ENCODE results near the gene PDE4A.
A peak's percentile ranks its signal among the peaks of the same experiment; 100 is the strongest.
"Not testable (repeated sequence)": the region's sequence is repeated elsewhere in the genome, so short reads cannot be mapped to it uniquely, and the experiment has no call there.

The PDE4A gene

DNA sequence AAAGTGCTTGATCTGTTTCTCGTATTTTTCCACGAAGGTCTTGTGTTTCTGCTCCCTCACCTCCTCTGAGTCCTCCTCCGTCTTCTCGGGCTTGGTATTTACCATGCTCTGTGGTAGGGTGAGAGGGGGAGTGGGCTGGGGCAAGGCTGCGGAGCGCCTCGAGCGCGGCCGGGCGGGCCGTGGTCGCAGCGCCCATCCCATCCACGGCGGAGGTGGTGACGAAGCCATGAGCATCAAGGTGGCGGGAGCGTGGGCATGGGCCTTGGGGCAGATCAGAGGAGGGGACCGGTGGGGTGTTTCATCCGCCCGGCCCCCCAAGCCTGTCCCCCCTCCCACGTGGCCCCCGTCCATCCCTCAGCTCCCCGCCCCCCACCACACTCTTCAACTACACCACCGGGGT, 24.9 kb upstream of the PDE4A start:
- H3K4me3 ChIP-seq (ENCODE audit: low read depth, low read length): no peak overlapping the region
- TF ChIP-seq, protein P1, sequence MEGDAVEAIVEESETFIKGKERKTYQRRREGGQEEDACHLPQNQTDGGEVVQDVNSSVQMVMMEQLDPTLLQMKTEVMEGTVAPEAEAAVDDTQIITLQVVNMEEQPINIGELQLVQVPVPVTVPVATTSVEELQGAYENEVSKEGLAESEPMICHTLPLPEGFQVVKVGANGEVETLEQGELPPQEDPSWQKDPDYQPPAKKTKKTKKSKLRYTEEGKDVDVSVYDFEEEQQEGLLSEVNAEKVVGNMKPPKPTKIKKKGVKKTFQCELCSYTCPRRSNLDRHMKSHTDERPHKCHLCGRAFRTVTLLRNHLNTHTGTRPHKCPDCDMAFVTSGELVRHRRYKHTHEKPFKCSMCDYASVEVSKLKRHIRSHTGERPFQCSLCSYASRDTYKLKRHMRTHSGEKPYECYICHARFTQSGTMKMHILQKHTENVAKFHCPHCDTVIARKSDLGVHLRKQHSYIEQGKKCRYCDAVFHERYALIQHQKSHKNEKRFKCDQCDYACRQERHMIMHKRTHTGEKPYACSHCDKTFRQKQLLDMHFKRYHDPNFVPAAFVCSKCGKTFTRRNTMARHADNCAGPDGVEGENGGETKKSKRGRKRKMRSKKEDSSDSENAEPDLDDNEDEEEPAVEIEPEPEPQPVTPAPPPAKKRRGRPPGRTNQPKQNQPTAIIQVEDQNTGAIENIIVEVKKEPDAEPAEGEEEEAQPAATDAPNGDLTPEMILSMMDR (IDR thresholded peaks at IDR 0.05; ENCODE audit: borderline replicate concordance, insufficient read depth, low read depth, low read length): no peak

DNA sequence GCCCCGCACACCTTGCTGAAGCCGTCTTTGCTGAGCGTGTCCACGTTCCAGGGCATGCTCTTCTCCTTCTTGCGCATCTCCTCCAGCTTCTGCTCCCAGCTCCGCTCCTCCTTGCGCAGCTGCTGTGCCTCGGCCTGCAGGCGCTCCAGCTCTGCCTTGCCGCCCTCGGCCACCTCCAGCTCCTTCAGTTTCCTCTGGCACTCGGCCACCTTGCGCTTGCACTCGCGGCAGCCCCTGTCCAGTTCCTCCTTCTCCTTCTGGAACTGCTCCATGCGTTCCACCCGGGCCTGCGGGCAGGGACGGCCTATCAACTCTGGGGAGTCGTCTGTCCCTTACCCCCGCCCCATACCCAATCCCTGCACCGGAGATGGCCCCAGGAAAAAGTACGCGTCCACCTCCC, 24.4 kb upstream of the PDE4A start:
- TF ChIP-seq, protein P1 (IDR thresholded peaks at IDR 0.05; ENCODE audit: borderline replicate concordance, insufficient read depth, low read depth, low read length): no peak
- H3K4me3 ChIP-seq (ENCODE audit: low read depth, low read length): no peak overlapping the region

DNA sequence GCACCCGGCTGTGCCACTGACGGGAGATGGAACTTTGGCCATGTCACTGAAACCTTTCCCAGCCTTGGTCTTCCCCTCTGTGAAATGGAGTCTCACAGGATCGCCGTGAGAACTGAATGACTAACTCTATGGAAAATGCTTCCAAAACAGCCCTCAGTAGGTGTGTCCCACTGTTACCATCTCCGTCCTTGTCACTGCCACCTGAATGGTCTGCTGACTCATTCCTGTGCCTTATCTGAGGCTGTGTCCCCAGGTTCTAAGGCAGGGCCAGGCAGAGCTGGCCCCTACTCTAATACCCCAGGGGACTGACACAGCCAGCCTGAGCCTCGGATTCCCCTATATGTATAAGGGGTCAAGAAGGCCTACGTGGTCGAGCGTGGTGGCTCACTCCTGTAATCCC, 21.5 kb upstream of the PDE4A start:
- H3K4me3 ChIP-seq (ENCODE audit: low read depth, low read length): no peak overlapping the region
- TF ChIP-seq, protein P1 (IDR thresholded peaks at IDR 0.05; ENCODE audit: borderline replicate concordance, insufficient read depth, low read depth, low read length): no peak

DNA sequence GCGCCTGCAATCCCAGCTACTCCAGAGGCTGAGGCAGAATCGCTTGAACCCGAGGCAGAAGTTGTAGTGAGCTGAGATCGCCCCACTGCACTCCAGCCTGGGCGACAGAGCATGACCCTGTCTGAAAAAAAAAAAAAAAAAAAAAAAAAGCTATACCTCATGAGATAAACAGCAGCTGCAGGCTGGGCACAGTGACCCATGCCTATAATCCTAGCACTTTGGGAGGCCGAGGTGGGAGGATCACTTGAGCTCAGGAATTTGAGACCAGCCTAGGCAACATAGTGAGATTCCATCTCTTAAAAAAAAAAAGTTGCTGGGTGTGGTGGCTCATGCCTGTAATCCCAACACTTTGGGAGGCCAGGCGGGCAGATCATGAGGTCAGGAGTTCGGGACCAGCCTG, 21.0 kb upstream of the PDE4A start:
- H3K4me3 ChIP-seq (ENCODE audit: low read depth, low read length): not testable (repeated sequence)

DNA sequence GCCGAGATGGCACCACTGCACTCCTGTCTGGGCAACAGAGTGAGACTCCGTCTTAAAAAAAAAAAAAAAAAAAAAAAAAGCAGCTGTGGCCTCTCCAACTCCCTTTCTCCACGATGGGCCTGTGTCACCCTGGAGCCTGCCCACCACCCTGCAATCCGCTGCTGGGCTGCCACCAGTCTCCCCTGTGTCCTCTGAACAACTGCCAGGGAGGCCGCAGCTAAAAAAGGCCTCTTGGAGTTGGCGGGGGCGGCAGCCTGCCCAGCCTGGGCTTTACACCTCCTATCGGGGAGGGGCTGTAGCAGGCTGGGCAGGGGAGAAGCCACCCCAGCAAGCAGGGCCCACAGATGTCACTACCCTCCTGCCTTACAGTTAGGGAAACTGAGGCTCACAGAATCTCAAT, 20.5 kb upstream of the PDE4A start:
- H3K4me3 ChIP-seq (ENCODE audit: low read depth, low read length): no peak overlapping the region
- TF ChIP-seq, protein P1 (IDR thresholded peaks at IDR 0.05; ENCODE audit: borderline replicate concordance, insufficient read depth, low read depth, low read length): no peak

DNA sequence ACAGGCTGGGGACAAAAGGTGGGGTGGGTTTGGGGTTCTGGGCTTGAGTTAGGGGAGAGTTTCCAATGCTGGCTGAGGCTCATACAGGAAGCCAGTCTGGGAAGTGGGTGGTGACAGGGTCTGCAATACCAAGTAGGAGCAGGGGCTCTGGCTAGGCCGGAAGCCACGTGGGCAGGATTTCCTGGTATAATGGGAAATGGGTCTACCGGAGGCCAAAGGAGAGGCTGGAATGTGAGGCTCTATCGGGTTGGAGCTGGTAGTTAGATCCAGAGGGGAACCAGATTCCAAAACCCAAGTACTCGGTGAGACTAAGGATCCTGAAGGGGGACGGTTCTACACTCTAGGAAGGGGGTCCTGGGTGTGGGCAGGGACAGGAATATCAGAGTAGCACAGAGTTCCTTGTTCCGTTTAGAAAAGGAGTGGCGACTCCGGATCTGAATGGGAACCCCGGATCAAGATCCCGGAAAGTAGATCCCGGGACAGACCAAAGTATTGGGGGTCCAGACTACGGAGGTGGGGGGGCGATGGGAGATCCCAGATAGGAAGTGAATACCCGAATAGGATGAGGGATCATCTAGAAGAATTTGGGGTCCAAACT, 17.8 kb upstream of the PDE4A start:
- TF ChIP-seq, protein P1 (IDR thresholded peaks at IDR 0.05; ENCODE audit: borderline replicate concordance, insufficient read depth, low read depth, low read length): no peak
- peak overlapping the region; percentile 86 for H3K4me3 ChIP-seq (ENCODE audit: low read depth, low read length)

DNA sequence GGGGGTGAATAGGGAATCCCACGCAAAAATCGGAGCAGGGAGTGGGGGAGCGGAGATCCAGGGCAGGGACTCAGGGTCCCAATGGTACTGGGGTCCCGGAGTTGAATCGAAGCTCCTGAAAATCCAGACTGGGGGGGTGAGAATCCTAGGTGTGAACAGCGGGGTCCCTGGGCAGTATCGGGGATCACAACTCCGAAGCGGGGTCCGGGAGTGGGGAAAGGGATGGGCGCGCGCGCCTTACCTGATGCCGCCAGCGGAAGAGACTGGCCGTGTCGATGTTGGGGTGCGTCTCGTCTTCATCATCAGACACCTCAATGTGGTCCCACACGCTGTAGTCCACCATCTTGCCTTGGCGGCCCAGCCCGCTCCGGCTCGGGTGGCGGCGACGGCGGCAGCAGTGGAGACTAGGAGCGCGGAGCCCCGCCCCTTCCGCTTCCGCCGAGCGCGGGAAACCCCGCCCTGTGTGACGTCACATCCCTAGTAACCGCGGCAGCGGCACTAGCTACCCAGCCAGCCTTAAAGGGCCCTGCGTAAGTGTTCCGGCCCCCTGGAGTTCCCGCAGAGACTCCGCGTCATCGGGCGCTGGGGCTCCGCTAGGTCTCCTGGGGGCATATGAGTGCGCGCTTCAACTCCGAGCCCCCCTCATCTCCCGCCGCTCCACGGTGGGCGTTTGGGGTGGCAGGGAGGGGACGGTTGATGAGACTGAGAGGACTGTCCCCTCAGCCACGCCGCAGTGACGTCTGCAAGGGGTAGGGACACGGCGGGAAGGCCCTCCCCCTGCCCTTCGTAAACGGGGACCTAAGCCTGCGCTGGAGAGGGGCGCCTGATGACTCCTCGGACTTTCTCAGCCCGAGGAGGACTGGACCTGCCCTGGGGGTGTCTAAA, 17.0 kb upstream of the PDE4A start, which contains the start of gene CDC37:
Gene CDC37, minus strand, starts transcription at position 406 of the 885 bp plus-strand sequence. Its CDS starts 63 bp downstream, at position 343.
- TF ChIP-seq, protein P1 (IDR thresholded peaks at IDR 0.05; ENCODE audit: borderline replicate concordance, insufficient read depth, low read depth, low read length): no peak
- H3K4me3 ChIP-seq (ENCODE audit: low read depth, low read length): peak within 1 kb of the TSS; percentile 86
